Mesenchymal stem cell (in vitro differentiated cells and primary cell): ENCODE measurements around the gene DNAJC6.

ENCODE experiments used
- DNase-seq: peaks from one replicate; pipeline ENCODE4 v3.0.0-alpha.2; 2013
- H2AFZ ChIP-seq: one replicate; pipeline ENCODE4 v1.6.1; 2013; ENCODE audit warnings: low read depth, mild to moderate bottlenecking, control low read depth, inconsistent platforms, low read length, moderate library complexity
- H2AK5ac ChIP-seq: 2 replicates; pipeline ENCODE4 v1.6.1; 2013; ENCODE audit warnings: low read length, moderate library complexity, mild to moderate bottlenecking, inconsistent platforms; ENCODE audit not compliant: severe bottlenecking
- H2BK120ac ChIP-seq: one replicate; pipeline ENCODE4 v1.6.1; 2013; ENCODE audit warnings: low read depth, mild to moderate bottlenecking, inconsistent platforms, low read length, moderate library complexity
- H2BK12ac ChIP-seq, 2 experiments: one replicate each; pipeline ENCODE4 v1.6.1; 2013; ENCODE audit warnings: inconsistent platforms in 2 of 2, low read length in 2 of 2, mild to moderate bottlenecking in 2 of 2, moderate library complexity in 2 of 2, control low read depth in 1 of 2
- H2BK15ac ChIP-seq: one replicate; pipeline ENCODE4 v1.6.1; 2013; ENCODE audit warnings: mild to moderate bottlenecking, low read depth, inconsistent platforms; ENCODE audit not compliant: poor library complexity, severe bottlenecking
- H2BK5ac ChIP-seq: 2 replicates; pipeline ENCODE4 v1.6.1; 2013; ENCODE audit warnings: low read depth, mild to moderate bottlenecking, low read length, control low read depth, inconsistent platforms; ENCODE audit not compliant: poor library complexity, severe bottlenecking
- H3K14ac ChIP-seq, 2 experiments: one replicate each; pipeline ENCODE4 v1.6.1; 2013; ENCODE audit warnings: inconsistent platforms in 2 of 2, low read length in 2 of 2, control low read depth in 1 of 2, mild to moderate bottlenecking in 1 of 2, moderate library complexity in 1 of 2
- H3K18ac ChIP-seq, 2 experiments: one replicate each; pipeline ENCODE4 v1.6.1; 2013; ENCODE audit warnings: inconsistent platforms in 2 of 2, low read length in 2 of 2, control low read depth in 1 of 2, low read depth in 1 of 2, mild to moderate bottlenecking in 1 of 2
- H3K23ac ChIP-seq, 2 experiments: one replicate each; pipeline ENCODE4 v1.6.1; 2013; ENCODE audit warnings: inconsistent platforms in 2 of 2, low read length in 2 of 2, mild to moderate bottlenecking in 2 of 2, moderate library complexity in 2 of 2, control low read depth in 1 of 2
- H3K27ac ChIP-seq: 2 replicates; pipeline ENCODE4 v1.5.1; 2013; ENCODE audit warnings: mild to moderate bottlenecking, moderate library complexity, low read length, control low read depth, inconsistent platforms; ENCODE audit not compliant: poor library complexity, severe bottlenecking
- H3K27me3 ChIP-seq, 2 experiments: 2 replicates each; pipeline versions ENCODE4 v1.6.1 to v1.7.0; 2013; ENCODE audit warnings: low read length in 2 of 2, mild to moderate bottlenecking in 2 of 2, moderate library complexity in 2 of 2, control low read depth in 1 of 2, inconsistent platforms in 1 of 2; ENCODE audit not compliant: control insufficient read depth in 1 of 2, insufficient read depth in 1 of 2
- H3K36me3 ChIP-seq, 2 experiments: 2 replicates each; pipeline versions ENCODE4 v1.6.1 to v1.7.0; 2013; ENCODE audit warnings: low read length in 2 of 2, control low read depth in 1 of 2, inconsistent platforms in 1 of 2, low read depth in 1 of 2, mild to moderate bottlenecking in 1 of 2; ENCODE audit not compliant: insufficient read depth in 2 of 2, control insufficient read depth in 1 of 2
- H3K4ac ChIP-seq, 2 experiments: one replicate each; pipeline ENCODE4 v1.6.1; 2013; ENCODE audit warnings: inconsistent platforms in 2 of 2, low read length in 2 of 2, mild to moderate bottlenecking in 2 of 2, moderate library complexity in 2 of 2, control low read depth in 1 of 2, low read depth in 1 of 2
- H3K4me1 ChIP-seq: 2 replicates; pipeline ENCODE4 v1.6.1; 2013; ENCODE audit warnings: low read depth, low read length, control low read depth; ENCODE audit not compliant: control insufficient read depth, insufficient read depth
- H3K4me2 ChIP-seq: 2 replicates; pipeline ENCODE4 v1.6.1; 2013; ENCODE audit warnings: low read length, mild to moderate bottlenecking, inconsistent platforms; ENCODE audit not compliant: poor library complexity, severe bottlenecking
- H3K4me3 ChIP-seq, 2 experiments: 2 replicates each; pipeline versions ENCODE4 v1.5.1 to v1.7.0; 2013; ENCODE audit warnings: low read length in 2 of 2, mild to moderate bottlenecking in 2 of 2, control low read depth in 1 of 2, low read depth in 1 of 2; ENCODE audit not compliant: insufficient read depth in 1 of 2
- H3K79me1 ChIP-seq: replicated peaks from 2 replicates; pipeline ENCODE4 v1.6.1; 2013; ENCODE audit warnings: mild to moderate bottlenecking, control low read depth, low read length, inconsistent platforms; ENCODE audit not compliant: poor library complexity, severe bottlenecking
- H3K9ac ChIP-seq: 2 replicates; pipeline ENCODE4 v1.7.0; 2013; ENCODE audit warnings: mild to moderate bottlenecking, low read length, moderate library complexity
- H3K9me3 ChIP-seq: 2 replicates; pipeline ENCODE4 v1.7.0; 2013; ENCODE audit warnings: mild to moderate bottlenecking, low read length; ENCODE audit not compliant: control insufficient read depth
- H4K8ac ChIP-seq: one replicate; pipeline ENCODE4 v1.6.1; 2013; ENCODE audit warnings: inconsistent platforms, mild to moderate bottlenecking, low read length, moderate library complexity
- H4K91ac ChIP-seq: one replicate; pipeline ENCODE4 v1.6.1; 2013; ENCODE audit warnings: mild to moderate bottlenecking, low read length, inconsistent platforms
- WGBS: methylation state at CpG from one replicate; pipeline ENCODE4 v1.1.7; 2013; ENCODE audit warnings: mixed read lengths; 5-methylcytosine and 5-hydroxymethylcytosine counted together

Gene DNAJC6

DNA sequence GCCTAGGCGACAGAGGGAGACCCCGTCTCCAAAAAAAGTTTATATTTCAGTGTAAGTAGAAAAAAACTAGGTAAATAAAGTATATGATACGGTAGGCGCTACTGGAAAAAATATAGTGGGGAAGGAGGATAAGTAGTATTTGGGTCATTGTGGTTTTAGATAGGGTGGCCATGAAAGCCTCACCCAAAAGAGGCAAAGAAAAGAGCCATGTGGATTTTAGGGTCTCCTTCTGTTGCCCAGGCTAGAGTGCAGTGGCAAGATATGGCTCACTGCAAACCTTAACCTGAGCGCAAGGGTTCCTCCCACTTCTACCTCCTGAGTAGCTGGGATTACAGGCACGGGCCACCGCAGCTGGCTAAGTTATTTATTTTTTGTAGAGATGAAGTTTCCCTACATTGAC lies 128.3 kb downstream of the DNAJC6 start:
- H3K18ac ChIP-seq, result no peak overlapping the region
- H3K4me3 ChIP-seq, result no peak overlapping the region
- H3K4me2 ChIP-seq, result no peak overlapping the region
- peaks cover 2% of the 10 kb centered on the region for H3K4me1 ChIP-seq
- no peak overlapping the region for H4K91ac ChIP-seq
- no peak overlapping the region for H2BK5ac ChIP-seq
- H2BK15ac ChIP-seq, result no peak overlapping the region
- no peaks in the 10 kb centered on the region for H3K27me3 ChIP-seq
- H3K14ac ChIP-seq, result peak overlapping the region in 1 of 2 experiments; percentile 15
- no peak overlapping the region for H2BK12ac ChIP-seq
- peaks cover 7 to 34% of the 10 kb centered on the region in 2 experiments for H3K36me3 ChIP-seq
- no peak overlapping the region for H2AFZ ChIP-seq
- H4K8ac ChIP-seq, result no peak overlapping the region
- H2BK120ac ChIP-seq, result no peak overlapping the region
- no peak overlapping the region for H3K9ac ChIP-seq
- WGBS, result over 99% methylated on average over 4 of the region's 7 CpGs
- H3K9me3 ChIP-seq, result no peaks in the 10 kb centered on the region
- H3K4ac ChIP-seq, result peak overlapping the region in 1 of 2 experiments; percentile 26
- no peak overlapping the region for H3K23ac ChIP-seq
- H3K79me1 ChIP-seq, result peaks cover 9% of the 10 kb centered on the region
- DNase-seq, result no peak
- peak overlapping the region; percentile 17 for H2AK5ac ChIP-seq
- H3K27ac ChIP-seq, result no peak overlapping the region

DNA sequence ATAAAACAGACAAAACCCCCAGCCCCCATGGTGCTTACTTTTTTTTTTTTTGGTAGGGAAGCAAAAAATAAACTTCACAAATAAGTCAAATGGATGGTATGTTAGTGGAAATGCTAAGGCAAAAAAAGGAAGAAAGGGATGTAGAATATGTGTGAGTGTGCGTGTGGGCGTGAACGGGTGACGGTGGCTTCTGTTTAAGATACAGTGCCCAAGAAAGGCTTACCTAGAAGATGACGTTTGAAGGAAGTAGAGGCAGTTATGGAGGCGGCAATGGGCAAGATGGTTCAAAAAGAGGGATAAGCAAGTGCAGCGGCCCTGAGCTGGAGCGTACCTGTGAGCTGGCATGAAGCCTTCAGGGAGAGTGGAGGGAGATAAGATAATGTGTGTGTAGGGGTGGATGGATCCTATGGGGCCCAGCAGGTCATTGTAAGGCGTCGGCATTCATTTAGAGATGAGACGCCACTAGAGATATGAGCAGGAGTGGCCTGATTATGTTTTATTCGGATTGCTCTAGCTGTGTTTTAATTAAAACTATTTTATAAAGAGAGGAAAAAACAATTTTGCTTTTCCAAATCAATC lies 131.1 kb downstream of the DNAJC6 start:
- H3K4me3 ChIP-seq, result no peak overlapping the region
- no peak overlapping the region for H3K23ac ChIP-seq
- H3K4me2 ChIP-seq, result no peak overlapping the region
- no peak overlapping the region for H3K14ac ChIP-seq
- peak overlapping the region; percentile 22 to 23 for H2BK12ac ChIP-seq
- peak overlapping the region; percentile 5 to 81 for H3K4ac ChIP-seq
- no peak overlapping the region for H2AK5ac ChIP-seq
- no peak overlapping the region for H3K9ac ChIP-seq
- H2AFZ ChIP-seq, result no peak overlapping the region
- WGBS, result 82% methylated on average over 10 of the region's 12 CpGs
- H3K18ac ChIP-seq, result peak overlapping the region; percentile 34 to 93
- no peaks in the 10 kb centered on the region for H3K9me3 ChIP-seq
- peaks cover 2 to 11% of the 10 kb centered on the region in 2 experiments for H3K36me3 ChIP-seq
- no peaks in the 10 kb centered on the region for H3K27me3 ChIP-seq
- H4K91ac ChIP-seq, result peak overlapping the region; percentile 60
- peaks cover 2% of the 10 kb centered on the region for H3K4me1 ChIP-seq
- no peak for DNase-seq
- H4K8ac ChIP-seq, result peak overlapping the region; percentile 2
- H2BK120ac ChIP-seq, result peak overlapping the region; percentile 71
- no peak overlapping the region for H3K27ac ChIP-seq
- H3K79me1 ChIP-seq, result peaks cover 5% of the 10 kb centered on the region
- no peak overlapping the region for H2BK15ac ChIP-seq
- H2BK5ac ChIP-seq, result no peak overlapping the region

DNA sequence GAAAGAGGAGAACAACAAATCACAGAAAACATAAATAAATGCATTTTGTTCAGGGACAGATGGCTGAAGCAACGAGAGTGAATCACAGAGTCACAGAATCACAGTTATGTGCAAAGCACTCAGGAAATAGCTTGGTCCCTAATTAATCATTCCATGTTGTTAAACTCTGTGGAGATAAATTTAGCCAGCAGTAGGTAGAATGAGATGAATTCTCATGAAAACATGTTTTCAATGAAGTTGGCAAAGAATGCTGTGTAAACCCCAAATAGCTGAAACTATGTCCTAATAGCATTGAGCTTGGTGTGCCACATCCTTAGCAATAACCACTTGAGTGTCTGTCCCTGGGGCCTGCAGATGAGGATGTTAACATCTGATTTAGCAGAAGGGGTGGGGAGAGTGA lies 131.6 kb downstream of the DNAJC6 start:
- H3K14ac ChIP-seq, result no peak overlapping the region
- peaks cover 5% of the 10 kb centered on the region for H3K79me1 ChIP-seq
- H2BK15ac ChIP-seq, result no peak overlapping the region
- H2BK5ac ChIP-seq, result no peak overlapping the region
- H3K9me3 ChIP-seq, result no peaks in the 10 kb centered on the region
- peaks cover 2% of the 10 kb centered on the region for H3K4me1 ChIP-seq
- WGBS, result 0% methylated on average over 1 of the region's 1 CpG
- no peak overlapping the region for H2AK5ac ChIP-seq
- H3K27ac ChIP-seq, result no peak overlapping the region
- H3K36me3 ChIP-seq, result peaks cover 2 to 11% of the 10 kb centered on the region in 2 experiments
- no peak overlapping the region for H4K8ac ChIP-seq
- H3K18ac ChIP-seq, result no peak overlapping the region
- H3K4me2 ChIP-seq, result no peak overlapping the region
- no peak overlapping the region for H2BK120ac ChIP-seq
- no peak overlapping the region for H3K23ac ChIP-seq
- H2BK12ac ChIP-seq, result peak overlapping the region; percentile 10 to 41
- peak; percentile 79 for DNase-seq
- H4K91ac ChIP-seq, result no peak overlapping the region
- H3K27me3 ChIP-seq, result no peaks in the 10 kb centered on the region
- H3K4ac ChIP-seq, result no peak overlapping the region
- H2AFZ ChIP-seq, result no peak overlapping the region
- H3K9ac ChIP-seq, result no peak overlapping the region
- no peak overlapping the region for H3K4me3 ChIP-seq

DNA sequence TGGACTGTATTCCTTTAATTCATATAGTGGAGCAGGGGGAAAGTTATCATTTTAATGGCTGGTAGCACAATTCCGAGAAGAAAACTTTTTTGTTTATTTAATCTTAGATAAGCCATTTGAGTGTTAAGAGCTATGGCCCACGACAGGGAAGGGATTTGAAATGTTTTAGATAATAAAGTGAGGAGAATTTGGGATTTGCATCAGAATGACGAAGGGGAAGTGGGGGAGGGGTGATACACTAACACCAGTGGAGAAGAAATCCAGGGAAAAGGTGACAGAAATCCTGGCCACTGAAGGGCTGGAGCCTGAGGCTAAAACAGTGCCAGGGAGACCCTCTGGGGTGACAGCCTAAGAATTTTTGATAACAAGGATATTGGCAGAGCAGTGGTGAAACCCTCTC lies 132.1 kb downstream of the DNAJC6 start:
- Histone ChIP-seq H3K4me1 (peaks cover 2% of the 10 kb centered on the region), H3K79me1 (peaks cover 5% of the 10 kb centered on the region), H3K9me3 (no peaks in the 10 kb centered on the region), H3K23ac (no peak overlapping the region), H3K27me3 (no peaks in the 10 kb centered on the region), H3K14ac (no peak overlapping the region), H4K8ac (no peak overlapping the region), H2BK15ac (no peak overlapping the region), H2BK120ac (no peak overlapping the region), H3K9ac (no peak overlapping the region), H3K18ac (peak overlapping the region; percentile 40 to 44), H3K36me3 (peaks cover 2 to 10% of the 10 kb centered on the region in 2 experiments), H3K4me2 (no peak overlapping the region), H3K4ac (peak overlapping the region in 1 of 2 experiments; percentile 2), H2BK5ac (no peak overlapping the region), H3K27ac (no peak overlapping the region), H4K91ac (no peak overlapping the region), H2AK5ac (no peak overlapping the region), H3K4me3 (no peak overlapping the region), H2BK12ac (peak overlapping the region in 1 of 2 experiments; percentile 88), H2AFZ (no peak overlapping the region)
- 19% methylated on average over 3 of the region's 3 CpGs for WGBS
- DNase-seq, result no peak
